IMR-90 (cell line): ENCODE results near the gene SRCAP. TPM values are rescaled to one million over a fixed set of nuclear protein-coding genes. Genes with fewer than 3 reads are reported as not detected.

Source experiments
- ATAC-seq: fragments of 200-7000 bp; cut with Tn5 transposase; 2 replicates; pipeline ENCODE4 v1.9.1; 2020; ENCODE audit warnings: low read depth, mild to moderate bottlenecking, moderate library complexity
- BruUV-seq: library from RNA; stranded (reverse); fragments of 400-500 nt; replicated peaks from 2 replicates; lab custom pipeline; 2021; lab: Mats Ljungman, UMichigan
- CTCF ChIA-PET: fragments of 300-600 bp; formaldehyde crosslinking; extraction: SDS; loops from one replicate; lab custom pipeline; 2021; ENCODE audit warnings: antibody characterized with exemption; lab: Yijun Ruan, JAX
- POLR2A ChIA-PET: fragments of 300-600 bp; sonication (Branson Sonifier 250); formaldehyde crosslinking; loops from one replicate; lab custom pipeline; 2022; ENCODE audit warnings: antibody characterized with exemption; ENCODE audit not compliant: unreplicated experiment; lab: Charles Lee
- DNase-seq: peaks from one replicate; pipeline ENCODE4 v3.0.0; 2013
- H2AFZ ChIP-seq: replicated peaks from 2 replicates; pipeline ENCODE3; 2013; ENCODE audit warnings: low read length, mild to moderate bottlenecking; ENCODE audit not compliant: poor library complexity
- H2AK5ac ChIP-seq: 2 replicates; pipeline ENCODE4 v1.6.1; 2013; ENCODE audit warnings: low read depth, low read length, inconsistent platforms
- H2AK9ac ChIP-seq: replicated peaks from 2 replicates; pipeline ENCODE3; 2013; ENCODE audit warnings: mild to moderate bottlenecking, low read depth, low read length, moderate library complexity; ENCODE audit not compliant: poor library complexity
- H2BK120ac ChIP-seq: 2 replicates; pipeline ENCODE4 v1.6.1; 2013; ENCODE audit warnings: low read depth, low read length, inconsistent platforms
- H2BK15ac ChIP-seq: 3 replicates; pipeline ENCODE4 v1.6.1; 2013; ENCODE audit warnings: low read depth, low read length, inconsistent platforms
- H2BK20ac ChIP-seq: 2 replicates; pipeline ENCODE4 v1.6.1; 2013; ENCODE audit warnings: low read depth, mild to moderate bottlenecking, inconsistent platforms, low read length, moderate library complexity
- H2BK5ac ChIP-seq: 2 replicates; pipeline ENCODE4 v1.6.1; 2013; ENCODE audit warnings: mild to moderate bottlenecking, low read depth, low read length, inconsistent platforms; ENCODE audit not compliant: poor library complexity, severe bottlenecking
- H3K14ac ChIP-seq: replicated peaks from 2 replicates; pipeline ENCODE4 v1.6.1; 2013; ENCODE audit warnings: low read depth, low read length, inconsistent platforms
- H3K18ac ChIP-seq: 2 replicates; pipeline ENCODE4 v1.6.1; 2013; ENCODE audit warnings: low read depth, low read length, control low read depth
- H3K23ac ChIP-seq: 2 replicates; pipeline ENCODE4 v1.6.1; 2013; ENCODE audit warnings: low read depth, low read length, inconsistent platforms
- H3K27ac ChIP-seq: 2 replicates; pipeline ENCODE4 v1.5.1; 2013; ENCODE audit warnings: mild to moderate bottlenecking, control low read depth, low read length; ENCODE audit not compliant: insufficient read depth
- H3K27me3 ChIP-seq: 2 replicates; pipeline ENCODE4 v1.6.1; 2013; ENCODE audit warnings: low read length; ENCODE audit not compliant: control insufficient read depth, insufficient read depth
- H3K36me3 ChIP-seq: 2 replicates; pipeline ENCODE4 v1.6.1; 2013; ENCODE audit warnings: low read length, mixed read lengths; ENCODE audit not compliant: control insufficient read depth, insufficient read depth
- H3K4ac ChIP-seq: 2 replicates; pipeline ENCODE4 v1.6.1; 2013; ENCODE audit warnings: low read depth, low read length, inconsistent platforms
- H3K4me1 ChIP-seq: 2 replicates; pipeline ENCODE4 v1.6.1; 2013; ENCODE audit warnings: low read length, mixed read lengths; ENCODE audit not compliant: control insufficient read depth, insufficient read depth
- H3K4me2 ChIP-seq: 2 replicates; pipeline ENCODE4 v1.6.1; 2013; ENCODE audit warnings: low read depth, mild to moderate bottlenecking, control low read depth, low read length, moderate library complexity
- H3K4me3 ChIP-seq: 2 replicates; pipeline ENCODE4 v1.5.1; 2013; ENCODE audit warnings: low read depth, mild to moderate bottlenecking, control low read depth, low read length, moderate library complexity; ENCODE audit not compliant: insufficient read depth
- H3K56ac ChIP-seq: 2 replicates; pipeline ENCODE4 v1.6.1; 2013; ENCODE audit warnings: low read length, inconsistent platforms; ENCODE audit not compliant: insufficient read depth; ENCODE audit errors: extremely low read depth
- H3K79me1 ChIP-seq, 2 experiments: 2 replicates each; pipeline ENCODE4 v1.6.1; 2013; ENCODE audit warnings: low read length in 2 of 2, inconsistent platforms in 1 of 2, low read depth in 1 of 2
- H3K9ac ChIP-seq: 2 replicates; pipeline ENCODE4 v1.6.1; 2013; ENCODE audit warnings: low read depth, low read length, control low read depth
- H3K9me1 ChIP-seq: 2 replicates; pipeline ENCODE4 v1.6.1; 2013; ENCODE audit warnings: low read length, inconsistent platforms; ENCODE audit not compliant: insufficient read depth
- H3K9me3 ChIP-seq: 2 replicates; pipeline ENCODE4 v1.6.1; 2013; ENCODE audit warnings: low read length; ENCODE audit not compliant: control insufficient read depth, insufficient read depth
- H4K20me1 ChIP-seq: 2 replicates; pipeline ENCODE4 v1.6.1; 2013; ENCODE audit warnings: low read length, inconsistent platforms; ENCODE audit not compliant: insufficient read depth
- H4K5ac ChIP-seq: 2 replicates; pipeline ENCODE4 v1.6.1; 2013; ENCODE audit warnings: mild to moderate bottlenecking, low read depth, low read length, control low read depth
- H4K8ac ChIP-seq, 2 experiments: 2 replicates each; pipeline ENCODE4 v1.6.1; 2013; ENCODE audit warnings: low read depth in 2 of 2, low read length in 2 of 2, control low read depth in 1 of 2, inconsistent platforms in 1 of 2
- H4K91ac ChIP-seq: 2 replicates; pipeline ENCODE4 v1.6.1; 2013; ENCODE audit warnings: low read depth, low read length, inconsistent platforms; ENCODE audit not compliant: insufficient read depth
- CHD1 ChIP-seq: IDR thresholded peaks from 2 replicates; pipeline ENCODE4 v1.6.1; 2012; ENCODE audit warnings: low read depth, low read length, improper control_type of control experiment
- CTCF ChIP-seq: conservative IDR thresholded peaks from 2 replicates; pipeline ENCODE4 v1.5.1; 2012; ENCODE audit warnings: mild to moderate bottlenecking, low read depth, low read length, improper control_type of control experiment
- ELK1 ChIP-seq: fragments of 150-350 bp; IDR thresholded peaks from 2 replicates; pipeline ENCODE4 v1.6.1; 2016; ENCODE audit warnings: low read depth, mild to moderate bottlenecking, low read length, moderate library complexity, borderline replicate concordance
- FOS ChIP-seq: fragments of 150-350 bp; IDR thresholded peaks from 2 replicates; pipeline ENCODE4 v1.6.1; 2016; ENCODE audit warnings: low read depth, low read length
- POLR2A ChIP-seq: IDR thresholded peaks from 2 replicates; pipeline ENCODE4 v1.6.1; 2012; ENCODE audit warnings: mild to moderate bottlenecking, low read depth, low read length
- USF2 ChIP-seq: fragments of 150-350 bp; IDR thresholded peaks from 2 replicates; pipeline ENCODE4 v1.6.1; 2017; ENCODE audit warnings: mild to moderate bottlenecking, antibody characterized with exemption, low read length, low read depth
- WGBS, 2 experiments: methylation state at CpG; one replicate each; pipeline versions ENCODE4 v1.1.5 to v1.1.7; 2013; ENCODE audit warnings: missing lambda C conversion rate in 2 of 2; ENCODE audit not compliant: insufficient read length in 1 of 2; ENCODE audit errors: extremely low coverage in 2 of 2; 5-methylcytosine and 5-hydroxymethylcytosine counted together
- dilution Hi-C: fragments of 300-500 bp; cut with HindIII; formaldehyde crosslinking; loops from one replicate; pipeline ENCODE4 v1.14.3; 2018; ENCODE audit warnings: low sequenced_read_pairs; ENCODE audit not compliant: unreplicated experiment
- in situ Hi-C: fragments of 300-500 bp; cut with MboI; formaldehyde crosslinking; loops from 3 replicates; pipeline ENCODE4 v1.14.3; 2019; ENCODE audit warnings: low sequenced_read_pairs, inconsistent platforms, mixed read lengths
- intact Hi-C: fragments of 100-400 bp; cut with micrococcal nuclease; formaldehyde crosslinking; loops from 2 replicates; pipeline ENCODE4 v1.10.0; 2022
- polyA plus RNA-seq, 3 experiments: library from polyadenylated mRNA; depleted of rRNA; stranded (reverse); fragments of >200 nt; gene quantifications; 2 replicates each; pipeline ENCODE4 v1.2.3, GENCODE V29; 2012; ENCODE audit warnings: low replicate concordance in 1 of 3
- total RNA-seq: library from RNA; depleted of rRNA; stranded (reverse); fragments of >200 nt; gene quantifications from 2 replicates; pipeline ENCODE4 v1.2.3, GENCODE V29; 2012

SRCAP gene
- total and polyA plus RNA-seq, 2 of the 4 experiments (the other 2 are of a cell fraction), result 4.5 to 8.2 TPM

GRCh38 chr16:30731411-30731810 is 32.4 kb downstream of the SRCAP start:
- Histone ChIP-seq H3K9ac (no peak overlapping the region), H3K27me3 (no peaks in the 10 kb centered on the region), H3K23ac (no peak overlapping the region), H3K14ac (no peak overlapping the region), H3K9me3 (no peaks in the 10 kb centered on the region), H3K9me1 (no peaks in the 10 kb centered on the region; the same call in 1 of the 2 replicates), H2AK9ac (no peak overlapping the region), H4K5ac (no peak overlapping the region), H3K36me3 (peaks cover 61% of the 10 kb centered on the region), H2BK5ac (no peak overlapping the region), H3K4ac (no peak overlapping the region), H3K56ac (no peak overlapping the region), H4K8ac (no peak overlapping the region), H3K4me1 (no peaks in the 10 kb centered on the region), H3K4me2 (no peak overlapping the region), H2BK120ac (no peak overlapping the region), H4K91ac (no peak overlapping the region), H2BK20ac (no peak overlapping the region), H4K20me1 (no peaks in the 10 kb centered on the region), H2AK5ac (no peak overlapping the region), H3K4me3 (no peak overlapping the region), H2AFZ (no peak overlapping the region), H3K27ac (no peak overlapping the region), H3K18ac (no peak overlapping the region), H2BK15ac (no peak overlapping the region), H3K79me1 (peaks cover 10 to 26% of the 10 kb centered on the region in 2 experiments)
- dilution Hi-C loops, result no loop called here
- CTCF ChIA-PET, result no interaction called here
- in situ Hi-C loops, result no loop called here
- BruUV-seq, result no TSS peak
- no CpG with 5 or more reads among the region's 3 CpGs for WGBS, 2 experiments
- ATAC-seq (no peak; the same call in 1 of the 2 replicates), DNase-seq (peak; percentile 27)
- TF ChIP-seq CTCF, result no peak
- 0 out of 2 replicates have a peak, but pooled peaks have one; percentile 3 for TF ChIP-seq FOS
- no peak for TF ChIP-seq POLR2A
- no peak for TF ChIP-seq ELK1
- no peak for TF ChIP-seq USF2
- TF ChIP-seq CHD1, result no peak
- intact Hi-C loops, result no loop called here
- POLR2A ChIA-PET, result no interaction called here
